ENCODE measurements around the gene RELB.

Gene RELB

GRCh38 chr19:45059258-45059965, 58.1 kb downstream of the RELB start:
- peak; percentile 84 for TF ChIP-seq CTCF (conservative IDR thresholded peaks at IDR 0.05; ENCODE audit: low read length)
- no peak overlapping the region for H3K4me3 ChIP-seq (ENCODE audit: low read length)
- peak; percentile 67 for DNase-seq (ENCODE audit: low read depth)

- no peak overlapping the region for H3K4me3 ChIP-seq (ENCODE audit: low read length)
- TF ChIP-seq CTCF (conservative IDR thresholded peaks at IDR 0.05; ENCODE audit: low read length): no peak
- no peak for DNase-seq (ENCODE audit: low read depth)
Observed at GRCh38 chr19:45061965-45062364, 60.7 kb downstream of the RELB start.

DNA sequence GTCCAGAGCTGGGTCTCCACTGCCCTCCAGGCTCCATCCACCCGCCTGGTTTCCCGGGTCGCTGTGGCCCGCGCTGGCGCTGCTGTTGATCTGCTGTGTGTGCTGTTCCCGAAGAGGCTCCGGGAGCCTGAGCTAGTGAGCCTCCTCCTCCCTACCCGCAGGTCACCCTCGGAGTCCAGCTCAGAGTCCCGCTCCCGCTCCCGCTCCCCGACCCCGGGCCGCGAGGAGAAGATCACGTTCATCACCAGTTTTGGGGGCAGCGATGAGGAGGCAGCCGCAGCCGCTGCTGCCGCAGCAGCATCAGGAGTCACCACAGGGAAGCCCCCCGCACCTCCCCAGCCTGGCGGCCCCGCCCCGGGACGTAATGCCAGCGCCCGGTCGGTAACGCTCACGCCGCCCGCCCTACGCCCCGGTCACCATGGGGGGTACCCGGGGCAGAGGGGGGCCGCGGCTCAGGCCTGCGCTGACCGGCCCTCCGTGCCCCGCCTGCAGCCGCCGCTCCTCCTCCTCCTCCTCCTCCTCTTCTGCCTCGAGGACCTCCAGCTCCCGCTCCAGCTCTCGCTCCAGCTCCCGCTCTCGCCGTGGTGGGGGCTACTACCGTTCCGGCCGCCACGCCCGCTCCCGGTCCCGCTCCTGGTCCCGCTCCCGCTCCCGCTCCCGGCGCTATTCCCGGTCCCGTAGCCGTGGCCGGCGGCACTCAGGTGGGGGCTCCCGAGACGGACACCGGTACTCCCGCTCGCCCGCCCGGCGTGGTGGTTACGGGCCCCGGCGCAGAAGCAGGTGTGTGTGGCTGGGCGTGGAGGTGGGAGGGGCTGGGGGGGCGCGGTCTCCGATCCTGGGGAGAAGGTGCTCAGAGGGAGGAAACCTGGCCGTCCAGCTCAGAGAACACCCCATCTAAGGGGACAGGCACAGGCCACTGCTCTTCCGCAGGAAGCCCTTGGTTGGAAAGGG, 62.9 kb downstream of the RELB start:
- no peak for DNase-seq (ENCODE audit: low read depth)
- no peak overlapping the region for H3K4me3 ChIP-seq (ENCODE audit: low read length)
- TF ChIP-seq CTCF (conservative IDR thresholded peaks at IDR 0.05; ENCODE audit: low read length): no peak

DNA sequence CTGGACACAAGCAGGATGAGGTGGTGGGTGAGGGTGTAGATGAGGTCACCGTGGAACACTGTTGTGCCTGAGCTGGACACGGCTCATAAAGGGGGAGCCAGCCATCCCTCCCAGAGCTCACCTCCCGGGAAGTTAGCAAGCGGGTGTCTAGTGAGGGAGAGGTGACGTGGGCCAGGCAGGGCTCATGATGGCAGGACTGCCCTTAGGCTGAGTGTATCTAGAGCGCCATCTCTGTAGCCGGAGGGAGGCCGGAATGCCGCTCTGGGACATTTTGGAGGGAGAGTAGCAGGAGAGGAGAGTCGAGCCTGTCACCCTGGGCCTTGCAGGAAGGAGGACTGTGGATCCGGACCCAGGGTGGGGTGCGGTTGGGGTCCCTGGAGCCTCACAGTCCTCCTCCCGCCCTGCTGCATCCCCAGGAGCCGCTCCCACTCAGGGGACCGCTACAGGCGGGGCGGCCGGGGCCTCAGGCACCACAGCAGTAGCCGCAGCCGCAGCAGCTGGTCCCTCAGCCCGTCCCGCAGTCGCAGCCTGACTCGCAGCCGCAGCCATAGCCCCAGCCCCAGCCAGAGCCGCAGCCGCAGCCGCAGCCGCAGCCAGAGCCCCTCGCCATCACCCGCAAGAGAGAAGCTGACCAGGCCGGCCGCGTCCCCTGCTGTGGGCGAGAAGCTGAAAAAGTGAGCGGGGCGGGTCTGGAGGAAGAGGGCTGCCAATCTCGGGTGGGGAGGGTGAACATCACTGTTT, 65.8 kb downstream of the RELB start:
- no peak for DNase-seq (ENCODE audit: low read depth)
- TF ChIP-seq CTCF (conservative IDR thresholded peaks at IDR 0.05; ENCODE audit: low read length): no peak
- no peak overlapping the region for H3K4me3 ChIP-seq (ENCODE audit: low read length)

GRCh38 chr19:45068041-45068440, 66.8 kb downstream of the RELB start:
- DNase-seq (ENCODE audit: low read depth): no peak
- no peak overlapping the region for H3K4me3 ChIP-seq (ENCODE audit: low read length)
- no peak for TF ChIP-seq CTCF (conservative IDR thresholded peaks at IDR 0.05; ENCODE audit: low read length)

GRCh38 chr19:45069056-45069455, 67.8 kb downstream of the RELB start:
- no peak for TF ChIP-seq CTCF (conservative IDR thresholded peaks at IDR 0.05; ENCODE audit: low read length)
- no peak for DNase-seq (ENCODE audit: low read depth)
- H3K4me3 ChIP-seq (ENCODE audit: low read length): no peak overlapping the region
